Measurements from ENCODE around the gene NLRP14.
A peak's percentile ranks its signal among the peaks of the same experiment; 100 is the strongest.

NLRP14 gene, protein sequence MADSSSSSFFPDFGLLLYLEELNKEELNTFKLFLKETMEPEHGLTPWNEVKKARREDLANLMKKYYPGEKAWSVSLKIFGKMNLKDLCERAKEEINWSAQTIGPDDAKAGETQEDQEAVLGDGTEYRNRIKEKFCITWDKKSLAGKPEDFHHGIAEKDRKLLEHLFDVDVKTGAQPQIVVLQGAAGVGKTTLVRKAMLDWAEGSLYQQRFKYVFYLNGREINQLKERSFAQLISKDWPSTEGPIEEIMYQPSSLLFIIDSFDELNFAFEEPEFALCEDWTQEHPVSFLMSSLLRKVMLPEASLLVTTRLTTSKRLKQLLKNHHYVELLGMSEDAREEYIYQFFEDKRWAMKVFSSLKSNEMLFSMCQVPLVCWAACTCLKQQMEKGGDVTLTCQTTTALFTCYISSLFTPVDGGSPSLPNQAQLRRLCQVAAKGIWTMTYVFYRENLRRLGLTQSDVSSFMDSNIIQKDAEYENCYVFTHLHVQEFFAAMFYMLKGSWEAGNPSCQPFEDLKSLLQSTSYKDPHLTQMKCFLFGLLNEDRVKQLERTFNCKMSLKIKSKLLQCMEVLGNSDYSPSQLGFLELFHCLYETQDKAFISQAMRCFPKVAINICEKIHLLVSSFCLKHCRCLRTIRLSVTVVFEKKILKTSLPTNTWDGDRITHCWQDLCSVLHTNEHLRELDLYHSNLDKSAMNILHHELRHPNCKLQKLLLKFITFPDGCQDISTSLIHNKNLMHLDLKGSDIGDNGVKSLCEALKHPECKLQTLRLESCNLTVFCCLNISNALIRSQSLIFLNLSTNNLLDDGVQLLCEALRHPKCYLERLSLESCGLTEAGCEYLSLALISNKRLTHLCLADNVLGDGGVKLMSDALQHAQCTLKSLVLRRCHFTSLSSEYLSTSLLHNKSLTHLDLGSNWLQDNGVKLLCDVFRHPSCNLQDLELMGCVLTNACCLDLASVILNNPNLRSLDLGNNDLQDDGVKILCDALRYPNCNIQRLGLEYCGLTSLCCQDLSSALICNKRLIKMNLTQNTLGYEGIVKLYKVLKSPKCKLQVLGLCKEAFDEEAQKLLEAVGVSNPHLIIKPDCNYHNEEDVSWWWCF

DNA sequence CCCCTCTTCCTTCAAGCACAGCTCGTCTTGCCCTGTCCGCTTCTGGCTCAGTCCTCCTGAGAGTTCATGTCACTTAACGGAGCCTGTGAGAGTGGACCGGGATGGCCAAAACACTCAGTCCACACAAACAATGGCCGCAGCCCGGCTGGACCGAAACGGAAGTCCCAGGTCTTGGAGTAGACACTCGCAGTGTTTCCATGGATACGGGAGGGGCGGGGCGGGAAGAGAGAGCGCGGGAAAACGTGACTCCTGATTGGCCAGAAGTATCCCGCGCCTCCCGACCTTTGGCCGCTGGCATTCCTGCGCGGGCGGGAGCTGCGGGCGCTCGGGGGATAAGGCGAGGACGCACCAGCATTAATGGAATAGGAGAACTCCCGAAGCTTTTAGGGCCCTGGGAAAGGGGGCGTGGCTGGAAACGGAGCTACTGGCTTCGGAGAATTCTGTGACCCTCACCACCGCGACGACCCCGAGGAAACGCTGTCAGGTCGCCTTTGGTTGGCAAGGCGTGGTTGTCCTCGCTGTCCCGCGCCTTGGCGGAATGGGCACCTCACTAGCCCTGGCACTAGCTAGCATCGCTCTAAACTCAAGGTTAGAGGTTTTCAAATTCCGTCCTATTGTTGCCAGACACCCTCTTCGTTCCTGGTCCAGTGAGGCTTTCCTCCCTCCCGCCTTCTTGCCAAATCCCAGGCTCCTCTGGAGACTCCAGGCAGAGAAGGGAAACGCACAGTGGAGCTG, at the start of gene NLRP14, which contains the start of gene ZNF214:
Gene NLRP14, plus strand, starts transcription at position 297 of the 735 bp plus-strand sequence. CDS start 18,108 bp downstream, outside the sequence.
Gene ZNF214, minus strand, starts transcription at position 164 of the 735 bp plus-strand sequence. CDS start 17,511 bp downstream, outside the sequence.
- TF ChIP-seq, protein P1, sequence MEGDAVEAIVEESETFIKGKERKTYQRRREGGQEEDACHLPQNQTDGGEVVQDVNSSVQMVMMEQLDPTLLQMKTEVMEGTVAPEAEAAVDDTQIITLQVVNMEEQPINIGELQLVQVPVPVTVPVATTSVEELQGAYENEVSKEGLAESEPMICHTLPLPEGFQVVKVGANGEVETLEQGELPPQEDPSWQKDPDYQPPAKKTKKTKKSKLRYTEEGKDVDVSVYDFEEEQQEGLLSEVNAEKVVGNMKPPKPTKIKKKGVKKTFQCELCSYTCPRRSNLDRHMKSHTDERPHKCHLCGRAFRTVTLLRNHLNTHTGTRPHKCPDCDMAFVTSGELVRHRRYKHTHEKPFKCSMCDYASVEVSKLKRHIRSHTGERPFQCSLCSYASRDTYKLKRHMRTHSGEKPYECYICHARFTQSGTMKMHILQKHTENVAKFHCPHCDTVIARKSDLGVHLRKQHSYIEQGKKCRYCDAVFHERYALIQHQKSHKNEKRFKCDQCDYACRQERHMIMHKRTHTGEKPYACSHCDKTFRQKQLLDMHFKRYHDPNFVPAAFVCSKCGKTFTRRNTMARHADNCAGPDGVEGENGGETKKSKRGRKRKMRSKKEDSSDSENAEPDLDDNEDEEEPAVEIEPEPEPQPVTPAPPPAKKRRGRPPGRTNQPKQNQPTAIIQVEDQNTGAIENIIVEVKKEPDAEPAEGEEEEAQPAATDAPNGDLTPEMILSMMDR (IDR thresholded peaks at IDR 0.05; ENCODE audit: insufficient read depth, low read depth, low read length, missing control alignments) = no peak
- peak; percentile 88 for DNase-seq (ENCODE audit: low read depth)
- peak within 1 kb of the TSS; percentile 87 for H3K4me3 ChIP-seq (ENCODE audit: low read depth, low read length)

DNA sequence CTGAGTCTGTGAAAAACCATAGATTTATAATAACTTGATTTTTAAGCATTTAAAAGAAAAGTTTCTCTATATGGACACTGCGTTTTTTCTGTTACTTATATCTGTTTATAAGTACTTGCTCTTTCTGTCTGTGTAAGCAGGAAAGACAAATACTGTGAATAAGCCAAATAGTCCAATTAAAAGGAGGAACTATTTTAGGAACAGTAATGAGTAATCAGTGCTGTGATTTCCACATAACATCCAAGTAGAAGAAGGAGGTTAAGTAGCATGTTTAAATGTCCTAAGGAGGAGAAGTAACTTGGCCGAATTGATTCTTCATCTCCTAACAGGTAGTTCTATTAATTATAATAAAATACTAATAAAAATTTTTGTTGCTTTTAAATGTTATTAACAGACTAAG, 40.9 kb upstream of the NLRP14 start:
- no peak for DNase-seq (ENCODE audit: low read depth)
- no peak overlapping the region for H3K4me3 ChIP-seq (ENCODE audit: low read depth, low read length)
- TF ChIP-seq, protein P1 (IDR thresholded peaks at IDR 0.05; ENCODE audit: insufficient read depth, low read depth, low read length, missing control alignments) = no peak

DNA sequence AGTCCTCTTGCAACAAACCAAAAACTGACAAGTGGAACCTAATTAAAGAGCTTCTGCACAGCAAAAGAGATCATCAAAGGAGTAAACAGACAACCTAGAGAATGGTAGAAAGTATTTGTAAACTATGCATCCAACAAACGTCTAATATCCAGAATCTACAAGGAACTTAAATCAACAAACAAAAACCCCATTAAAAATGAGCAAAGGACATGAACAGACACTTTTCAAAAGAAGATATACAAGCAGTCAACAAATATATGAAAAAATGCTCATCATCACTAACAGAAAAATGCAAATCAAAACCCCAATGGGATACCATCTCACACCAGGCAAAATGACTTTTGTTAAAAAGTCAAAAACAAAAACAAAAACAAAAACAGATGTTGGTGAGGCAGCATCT, 33.8 kb upstream of the NLRP14 start:
- H3K4me3 ChIP-seq (ENCODE audit: low read depth, low read length) = no peak overlapping the region
- DNase-seq (ENCODE audit: low read depth) = no peak

DNA sequence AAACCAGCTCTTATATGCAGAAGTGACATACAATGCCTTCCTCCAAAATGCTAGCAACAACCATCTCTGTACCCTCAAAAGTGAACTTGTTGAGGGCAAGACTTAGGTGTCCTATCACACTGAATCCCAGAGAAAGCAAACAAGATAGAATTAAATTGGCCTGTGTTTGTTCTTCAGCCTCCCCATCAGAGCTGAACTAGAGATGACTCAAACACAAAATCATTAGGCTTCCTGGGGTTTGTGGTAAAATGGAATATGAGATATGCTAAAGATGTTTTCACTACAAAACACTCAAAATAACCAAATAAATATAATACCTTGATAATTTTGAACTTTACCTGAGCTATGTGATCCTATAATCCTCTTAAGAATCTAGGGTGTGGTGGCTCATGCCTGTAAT, 31.8 kb upstream of the NLRP14 start:
- H3K4me3 ChIP-seq (ENCODE audit: low read depth, low read length) = no peak overlapping the region
- no peak for DNase-seq (ENCODE audit: low read depth)
- TF ChIP-seq, protein P1 (IDR thresholded peaks at IDR 0.05; ENCODE audit: insufficient read depth, low read depth, low read length, missing control alignments) = no peak

More for the DNA sequence above, 33.8 kb upstream of the NLRP14 start:
- TF ChIP-seq, protein P1 (IDR thresholded peaks at IDR 0.05; ENCODE audit: insufficient read depth, low read depth, low read length, missing control alignments) = no peak

DNA sequence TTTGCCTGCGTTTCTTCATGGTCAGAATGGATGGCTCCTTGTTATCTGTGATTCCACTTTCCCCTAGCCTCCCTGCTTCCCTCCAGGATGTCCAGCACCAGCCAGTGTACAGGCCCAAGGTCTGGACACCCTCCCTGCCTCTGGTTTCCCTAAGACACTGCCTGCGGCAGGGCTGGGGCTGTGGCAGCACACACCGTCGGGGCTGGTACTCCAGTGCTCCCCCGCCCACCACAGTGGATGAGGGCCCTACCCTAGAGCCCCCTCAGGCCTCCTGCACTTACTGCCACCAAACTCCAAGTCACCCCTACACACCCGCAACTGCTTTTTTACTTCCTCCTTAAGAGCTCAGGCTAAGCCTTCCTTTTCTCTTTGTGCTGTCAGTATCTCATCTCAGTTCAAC, 29.1 kb upstream of the NLRP14 start:
- DNase-seq (ENCODE audit: low read depth) = no peak
- TF ChIP-seq, protein P1 (IDR thresholded peaks at IDR 0.05; ENCODE audit: insufficient read depth, low read depth, low read length, missing control alignments) = no peak
- no peak overlapping the region for H3K4me3 ChIP-seq (ENCODE audit: low read depth, low read length)

DNA sequence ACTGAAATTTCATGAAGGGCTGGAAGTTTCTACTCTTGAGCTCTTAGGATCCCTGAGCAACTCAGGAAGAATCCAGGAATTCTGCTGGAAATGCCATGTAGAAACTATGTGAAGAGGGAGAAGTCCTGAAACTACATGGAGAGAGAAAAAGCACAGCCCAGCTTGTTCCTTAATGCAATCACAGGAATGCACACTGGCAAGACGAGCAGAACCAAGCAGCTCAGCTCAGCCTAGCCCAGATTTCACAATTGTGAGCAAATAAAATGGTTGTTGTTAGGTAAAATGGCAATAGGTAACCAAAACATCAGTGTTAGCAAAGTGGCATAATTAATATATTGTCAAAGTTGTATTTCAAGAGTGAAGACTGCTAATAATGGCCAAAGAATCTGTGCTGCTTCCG, 28.3 kb upstream of the NLRP14 start:
- DNase-seq (ENCODE audit: low read depth) = no peak
- no peak overlapping the region for H3K4me3 ChIP-seq (ENCODE audit: low read depth, low read length)
- TF ChIP-seq, protein P1 (IDR thresholded peaks at IDR 0.05; ENCODE audit: insufficient read depth, low read depth, low read length, missing control alignments) = no peak
